GM18867 (cell line): ENCODE data around the gene FERMT1.
"Not testable (repeated sequence)": the region's sequence is repeated elsewhere in the genome, so short reads cannot be mapped to it uniquely, and the experiment has no call there.

Source experiments
- ATAC-seq: cut with Tn5 transposase; IDR thresholded peaks from one replicate; pipeline ENCODE4 v1.9.1; 2021; ENCODE audit warnings: mild to moderate bottlenecking, moderate library complexity; ENCODE audit not compliant: unreplicated experiment

Gene FERMT1

DNA sequence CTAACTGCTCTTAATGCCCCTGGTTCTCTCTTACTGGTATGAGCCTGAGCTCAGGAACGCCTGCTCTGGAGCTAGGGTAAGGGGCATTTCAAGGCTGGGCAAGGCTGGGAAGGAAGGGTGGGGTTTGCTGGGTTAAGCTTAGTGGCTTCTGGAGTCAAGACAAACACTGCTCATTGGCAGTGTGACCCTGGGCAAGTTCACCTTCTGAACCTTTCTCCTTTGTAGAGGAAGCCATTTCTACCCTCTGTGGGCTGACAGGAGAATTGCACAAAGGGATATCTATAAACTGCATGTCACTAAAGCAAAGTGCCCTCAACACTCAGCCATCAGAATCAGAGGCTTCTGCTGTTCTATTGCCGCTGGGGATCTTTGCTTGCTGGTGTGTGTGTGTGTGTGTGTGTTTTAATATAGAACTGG is 48.7 kb downstream of the FERMT1 start:
- peak; percentile 80 for ATAC-seq

DNA sequence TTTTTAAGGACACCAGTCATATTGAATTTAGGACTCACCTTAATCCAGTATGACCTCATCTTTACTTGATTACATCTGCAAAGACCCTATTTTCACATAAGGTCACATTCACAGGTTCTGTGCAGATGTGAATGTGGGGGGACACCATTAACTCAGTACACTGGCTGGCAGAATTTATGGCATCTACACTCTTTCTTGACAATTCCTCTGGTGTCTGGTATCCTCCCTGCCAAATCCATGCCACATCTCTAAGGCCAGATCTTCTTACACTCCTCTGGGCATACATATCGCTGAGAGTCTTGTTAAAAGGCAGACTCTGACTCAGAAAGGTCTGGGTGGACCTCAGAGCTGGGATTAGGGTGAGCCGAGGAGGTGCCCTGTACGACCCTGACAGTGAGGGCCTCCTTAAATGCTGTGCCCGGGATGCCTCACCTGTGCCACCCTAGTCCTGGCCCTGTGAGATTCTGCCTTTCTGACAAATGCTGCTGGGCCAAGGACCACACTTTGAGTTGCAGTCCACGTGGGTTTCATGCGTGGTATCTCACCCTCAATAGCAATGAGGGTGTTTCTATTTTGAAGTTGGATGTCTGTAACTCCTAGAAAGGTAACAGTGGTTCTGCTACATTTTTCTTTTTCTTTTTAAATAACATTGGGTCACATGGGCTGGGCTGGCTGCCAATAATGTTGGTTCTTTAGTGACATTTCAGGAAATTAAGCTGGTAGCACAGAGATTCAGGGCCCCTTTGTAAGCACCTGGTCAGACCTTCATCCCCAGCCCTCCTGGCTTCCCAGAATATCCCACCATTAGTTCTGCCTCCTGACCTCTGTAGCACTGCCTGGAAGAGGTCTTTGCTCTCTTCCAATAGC is 51.8 kb downstream of the FERMT1 start:
- ATAC-seq, result no peak

DNA sequence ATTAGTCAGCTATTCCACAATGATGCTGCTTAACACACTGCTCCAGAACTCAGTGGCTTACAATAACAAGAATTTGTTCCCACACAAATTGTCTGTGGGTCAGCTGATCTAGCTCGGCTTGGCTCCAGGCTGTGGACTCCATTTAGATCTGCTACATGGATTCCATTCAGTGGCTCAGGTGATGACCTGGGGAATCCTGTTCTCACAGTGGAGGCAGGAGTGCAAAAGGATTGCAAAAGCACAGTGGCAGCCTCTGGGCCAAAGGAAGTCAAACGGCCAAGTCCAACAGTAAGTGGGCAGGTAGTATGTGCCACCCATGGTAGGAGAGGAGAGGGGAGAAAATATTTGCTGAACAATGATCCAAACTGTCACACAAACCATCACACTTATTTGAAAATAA is 53.2 kb downstream of the FERMT1 start:
- ATAC-seq, result no peak

DNA sequence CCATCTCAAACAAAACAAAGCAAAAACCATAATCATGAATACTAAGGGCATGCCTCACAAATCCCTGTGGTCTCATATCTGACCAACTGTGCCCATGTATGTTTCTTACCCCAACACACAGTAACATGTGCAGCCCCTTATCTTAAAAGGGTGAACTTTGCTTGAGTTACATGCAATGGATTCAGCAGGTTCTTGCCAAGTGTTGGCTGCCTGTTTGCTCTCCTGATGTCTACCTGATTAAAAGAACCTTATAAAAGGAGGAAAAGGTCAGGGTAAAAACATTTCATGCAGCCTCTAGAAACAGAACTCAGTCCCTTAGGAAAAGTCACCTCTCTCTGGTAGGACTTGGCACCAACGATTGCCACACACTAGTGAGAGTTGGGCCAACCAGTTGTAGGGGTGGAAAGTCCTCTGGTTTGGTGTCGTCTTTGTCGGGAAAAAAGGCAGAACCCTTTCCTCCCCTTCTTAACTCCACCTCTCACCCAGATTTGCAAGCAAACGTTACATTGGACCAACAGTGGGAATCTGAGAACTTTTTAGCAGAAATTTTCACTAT is 55.0 kb downstream of the FERMT1 start:
- ATAC-seq, result no peak

DNA sequence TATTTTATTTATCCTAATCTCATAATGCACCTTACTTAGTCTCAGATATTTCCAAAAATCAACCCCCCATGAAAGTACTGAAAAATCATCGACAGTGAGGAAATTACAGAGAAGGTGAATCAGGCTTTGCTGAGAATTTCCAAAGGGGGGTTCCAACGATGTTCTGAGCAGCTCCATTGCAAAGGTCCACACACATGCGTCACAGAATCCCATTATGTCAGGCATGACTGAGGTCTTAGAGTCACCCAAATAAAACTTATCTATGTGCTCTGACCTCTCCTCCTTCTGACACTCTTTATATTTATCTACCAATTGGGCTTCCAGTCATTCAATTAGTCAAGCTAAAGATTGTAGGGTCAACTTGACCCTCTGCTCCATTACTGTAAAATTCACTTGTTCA is 56.2 kb downstream of the FERMT1 start:
- no peak for ATAC-seq

DNA sequence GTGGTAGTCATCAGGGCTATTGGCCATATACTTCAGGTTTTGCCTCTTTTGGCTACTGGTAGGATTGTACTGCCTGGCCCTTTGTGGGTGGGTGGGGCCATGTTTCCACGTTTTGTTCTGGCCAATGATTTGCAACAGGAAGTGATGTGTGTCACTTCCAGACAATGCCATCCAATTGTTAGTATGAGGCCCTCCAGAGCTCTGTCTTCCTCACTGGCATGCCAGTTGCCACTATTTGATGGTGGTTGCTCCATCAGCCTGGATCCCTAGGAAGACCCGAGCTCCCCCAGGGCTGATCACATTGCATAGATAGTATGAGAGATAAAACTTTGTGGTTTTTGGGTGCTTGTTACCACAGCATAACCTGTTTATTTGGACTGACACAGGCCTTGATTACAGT is 61.3 kb downstream of the FERMT1 start:
- no peak for ATAC-seq

DNA sequence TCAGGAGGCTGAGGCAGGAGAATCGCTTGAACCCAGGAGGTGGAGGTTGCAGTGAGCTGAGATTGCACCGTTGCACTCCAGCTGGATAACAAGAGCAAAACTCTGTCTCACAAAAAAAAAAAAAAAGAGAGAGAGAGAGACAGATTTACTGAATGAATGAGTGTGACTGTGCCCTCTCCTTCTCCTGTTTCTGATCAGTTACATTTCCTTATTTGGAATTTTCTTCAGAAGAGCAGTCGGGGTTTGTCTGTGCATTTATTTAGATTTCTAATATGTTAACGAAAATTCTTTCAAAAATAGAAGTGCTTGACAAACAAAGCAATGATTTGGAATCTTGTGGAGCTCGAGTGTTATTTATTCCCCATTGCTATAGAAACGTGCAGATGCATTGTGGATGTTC is 62.6 kb downstream of the FERMT1 start:
- no peak for ATAC-seq

DNA sequence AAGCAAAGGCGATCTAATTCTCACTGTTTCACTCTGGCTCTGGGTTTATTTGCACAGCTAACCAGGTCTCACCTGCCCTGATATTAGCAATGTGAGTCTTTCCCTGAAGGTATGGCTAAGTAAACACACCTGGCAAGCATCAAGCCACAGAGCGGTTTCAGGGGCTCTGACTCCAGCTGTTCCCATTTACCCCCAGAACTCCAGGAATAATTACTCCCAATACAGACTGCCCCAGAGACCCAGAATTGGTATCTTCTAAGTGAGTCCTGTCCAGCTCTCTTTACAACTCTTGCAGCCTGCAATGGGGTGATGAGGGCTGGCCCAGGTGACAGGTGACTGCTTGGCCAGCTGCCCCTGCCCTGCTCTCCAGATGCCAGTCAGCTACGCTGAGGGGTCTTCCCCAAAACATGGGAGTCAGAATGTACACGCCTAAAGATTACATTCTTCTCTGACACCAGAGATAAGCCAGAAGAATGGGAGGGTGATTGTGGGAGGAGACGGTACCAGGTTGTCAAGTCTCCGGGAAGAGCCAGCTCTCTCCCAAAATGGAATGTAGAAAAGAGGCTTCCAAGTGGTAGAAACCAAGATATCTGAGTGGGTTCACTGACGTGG is 64.0 kb downstream of the FERMT1 start:
- ATAC-seq, result no peak

DNA sequence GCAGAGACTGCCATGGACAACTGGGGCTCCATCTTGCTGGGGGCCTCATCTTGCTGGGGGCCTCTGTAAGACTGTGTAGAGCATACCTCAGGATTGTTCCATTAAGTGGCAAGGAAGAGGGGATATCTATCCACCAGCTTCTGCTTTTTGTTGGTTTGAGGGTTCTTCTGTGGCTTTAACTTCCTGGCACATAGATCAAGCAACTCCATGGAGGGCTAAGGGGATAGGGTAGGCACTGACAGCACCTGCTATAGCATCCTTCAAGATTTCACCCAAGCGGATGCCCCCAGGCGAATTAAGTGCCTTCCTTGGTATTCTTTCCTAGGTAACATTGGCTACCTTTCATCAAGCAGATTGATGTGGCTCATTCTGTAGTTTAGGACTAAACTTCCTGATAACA is 65.1 kb downstream of the FERMT1 start:
- no peak for ATAC-seq

DNA sequence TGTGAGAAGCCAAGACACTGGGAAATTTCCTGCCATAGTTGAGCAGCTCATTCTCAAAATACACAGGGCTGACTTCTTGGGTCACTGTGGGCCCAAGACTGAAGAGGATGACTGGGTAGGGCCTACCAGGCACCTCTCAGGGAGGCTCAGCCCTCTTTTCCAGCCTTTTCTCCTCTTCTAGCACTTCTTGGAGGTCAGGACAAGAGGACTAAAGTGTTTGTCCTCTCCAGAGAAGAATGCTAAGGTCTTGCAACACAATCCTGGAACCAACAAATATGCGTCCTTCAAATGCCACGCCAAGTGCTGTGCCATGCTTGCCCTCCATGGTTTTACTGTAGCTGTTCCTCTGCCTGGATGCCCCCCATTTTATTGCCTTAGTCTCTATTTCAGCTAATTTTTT is 65.7 kb downstream of the FERMT1 start:
- no peak for ATAC-seq

DNA sequence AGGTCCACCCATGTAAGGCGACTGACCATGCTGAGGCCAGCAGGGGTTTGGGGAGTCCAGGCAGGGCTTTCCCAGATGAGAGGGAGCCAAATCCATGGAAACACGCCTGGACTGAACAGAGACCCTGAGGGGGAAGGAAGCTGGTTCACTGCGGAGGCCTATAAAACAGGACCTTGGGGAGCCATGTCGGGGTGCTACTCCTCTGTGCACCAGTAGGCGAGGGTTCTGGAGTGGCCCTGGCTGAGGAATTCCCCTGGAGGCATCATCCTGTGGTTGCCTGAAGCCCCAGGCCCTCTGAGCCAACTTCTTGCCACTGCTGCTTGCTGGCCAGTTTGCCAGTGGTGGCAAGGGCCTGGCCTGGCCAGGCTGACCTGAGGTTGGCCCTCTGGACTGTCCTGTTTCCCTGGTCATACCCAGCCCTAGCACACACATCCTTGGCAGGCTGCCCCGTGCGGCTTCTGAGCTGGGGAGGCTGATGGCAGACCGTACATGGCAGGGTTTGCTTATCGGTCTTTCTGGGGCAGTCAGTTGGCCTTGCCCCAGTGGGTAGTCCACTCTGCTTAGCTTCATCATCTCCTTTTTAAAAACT is 66.8 kb downstream of the FERMT1 start:
- no peak for ATAC-seq

DNA sequence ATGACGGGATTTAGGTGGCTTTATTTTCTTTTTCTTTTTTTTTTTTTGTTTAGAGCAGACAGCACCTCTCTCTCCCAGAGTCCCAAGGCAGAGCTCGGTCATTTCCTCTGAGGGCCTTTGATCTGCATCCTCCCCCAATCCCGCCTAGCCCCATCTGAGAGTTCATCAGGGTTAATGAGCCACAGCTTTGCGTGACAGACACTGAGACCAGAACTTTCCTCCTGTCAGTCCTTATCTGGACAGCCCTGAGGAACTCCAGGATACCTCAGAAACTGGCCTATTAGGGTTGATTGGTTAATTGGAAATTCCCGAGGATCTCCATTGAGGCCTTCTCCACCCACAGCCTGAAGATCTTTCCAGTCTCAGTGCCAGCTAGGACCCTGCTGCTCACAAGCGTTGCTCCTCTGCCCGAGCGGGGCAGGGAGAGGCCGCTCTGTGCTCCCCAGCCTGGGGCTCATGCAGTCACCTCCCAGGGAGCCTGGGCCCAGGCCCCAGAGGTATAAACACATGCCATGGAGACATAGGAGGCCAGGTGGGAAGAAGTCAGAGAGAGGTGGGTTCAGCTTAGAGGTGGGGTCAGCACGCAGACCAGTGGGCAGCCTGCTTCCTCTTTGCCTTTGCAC is 67.6 kb downstream of the FERMT1 start:
- ATAC-seq, result no peak

DNA sequence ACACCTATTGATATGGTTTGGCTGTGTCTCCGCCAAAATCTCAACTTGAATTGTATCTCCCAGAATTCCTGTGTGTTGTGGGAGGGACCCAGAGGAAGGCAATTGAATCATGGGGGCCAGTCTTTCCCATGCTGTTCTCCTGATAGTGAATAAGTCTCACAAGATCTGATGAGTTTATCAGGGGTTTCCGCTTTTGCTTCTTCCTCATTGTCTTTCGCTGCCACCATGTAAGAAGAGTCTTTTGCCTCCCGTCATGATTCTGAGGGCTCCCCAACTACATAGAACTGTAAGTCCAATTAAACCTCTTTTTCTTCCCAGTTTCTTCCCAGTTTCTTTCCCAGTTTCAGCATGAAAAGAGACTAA is 68.2 kb downstream of the FERMT1 start:
- ATAC-seq, result not testable (repeated sequence)

DNA sequence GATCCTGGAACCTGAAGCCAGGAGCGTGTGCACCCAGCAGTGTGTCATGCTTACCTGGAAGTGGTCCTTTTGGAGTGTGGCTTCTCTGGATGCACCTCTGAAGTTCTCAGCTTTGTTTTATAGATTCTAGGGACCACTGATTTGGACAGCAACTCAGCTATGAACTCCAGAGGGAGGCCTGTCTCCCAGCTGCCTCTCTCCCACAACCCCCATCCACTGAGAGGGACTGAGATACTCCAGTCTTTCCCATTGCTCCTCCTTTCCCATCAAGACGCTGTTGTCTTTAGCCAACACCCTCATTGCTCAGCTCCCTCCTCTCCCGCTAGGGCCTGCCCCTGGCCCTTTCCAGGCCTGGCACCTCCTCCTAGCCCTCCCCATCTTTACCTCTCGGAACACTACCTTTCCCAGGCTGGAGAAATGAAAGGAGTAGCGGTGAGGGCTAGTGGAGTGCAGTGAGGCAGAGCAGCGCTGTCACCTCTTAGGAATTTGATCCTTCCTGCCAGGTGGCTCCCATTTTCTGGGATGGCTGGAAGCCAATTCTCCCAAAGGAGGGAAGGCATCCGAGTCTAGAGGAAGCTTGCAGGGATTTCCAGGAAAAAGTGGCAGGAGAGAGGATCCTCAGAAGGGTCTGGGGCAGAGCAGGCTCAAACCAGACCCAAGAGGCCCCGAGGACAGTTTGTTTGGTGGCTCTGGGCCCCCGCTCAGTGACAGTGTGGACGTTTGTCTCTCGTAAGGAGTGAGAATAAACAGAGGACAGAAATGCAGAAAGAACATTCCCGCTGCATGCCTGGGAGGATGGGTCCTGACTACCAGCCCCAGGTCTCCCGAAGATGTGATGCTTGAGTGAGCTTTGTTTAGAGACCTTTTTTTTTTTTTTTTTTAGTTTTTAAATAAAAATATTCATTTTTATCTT is 68.8 kb downstream of the FERMT1 start, which contains the start of gene LRRN4:
Gene LRRN4, minus strand, starts transcription at position 285 of the 913 bp plus-strand sequence. CDS start 1,261 bp downstream, outside the sequence.
- no peak for ATAC-seq

DNA sequence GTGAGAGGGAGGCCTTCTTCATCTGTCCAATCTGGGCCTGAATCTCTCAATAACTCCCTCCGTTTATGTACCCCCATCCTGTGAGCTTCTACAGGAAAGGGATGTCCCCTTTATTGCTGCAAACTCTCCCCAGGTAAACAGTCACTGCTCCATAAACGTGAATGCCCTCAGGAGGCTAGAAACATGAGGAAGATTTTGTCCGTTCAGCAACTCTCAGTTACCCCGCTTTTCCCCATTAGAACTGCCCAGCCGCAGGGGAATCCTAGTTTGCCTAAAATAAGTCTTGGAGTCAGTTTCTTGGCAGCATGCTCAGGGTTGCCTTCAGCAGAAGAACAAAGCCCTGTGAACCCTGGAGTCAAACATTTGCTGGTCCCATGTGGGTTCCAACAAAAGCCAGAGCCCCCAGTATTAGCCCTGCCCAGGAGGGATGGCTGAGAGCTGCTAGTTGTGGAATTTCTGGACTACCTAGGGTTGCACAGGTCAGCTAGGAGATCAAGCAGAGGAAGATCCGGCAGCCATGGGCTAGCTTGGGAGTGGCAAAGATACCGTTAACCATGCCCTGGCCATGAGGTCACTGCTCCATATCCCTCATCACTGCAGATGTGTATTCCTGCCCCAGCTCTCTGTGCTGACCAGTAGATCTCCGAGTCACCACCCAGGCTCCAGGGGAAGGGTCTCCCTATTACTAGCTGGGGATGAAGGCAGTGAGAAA is 69.6 kb downstream of the FERMT1 start:
- ATAC-seq, result no peak

DNA sequence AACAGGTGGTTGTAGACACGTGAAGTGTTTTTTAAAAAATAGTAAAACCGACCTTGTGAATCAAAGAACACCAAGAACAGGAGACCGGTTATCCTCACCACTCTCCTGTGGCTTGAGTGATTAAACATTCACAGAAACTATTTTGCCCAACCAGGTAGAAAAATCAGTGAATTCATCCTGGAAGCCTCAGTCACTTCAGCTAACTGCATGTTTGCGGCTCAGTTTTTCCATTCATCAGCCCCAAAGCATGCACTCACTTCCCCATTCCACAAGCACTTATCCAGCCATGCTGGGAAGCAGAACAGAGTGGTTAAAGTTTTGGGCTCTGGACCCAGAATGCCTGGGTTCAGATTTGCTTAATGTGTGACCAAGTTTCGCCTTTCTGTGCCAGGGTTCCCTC is 71.3 kb downstream of the FERMT1 start:
- ATAC-seq, result no peak

DNA sequence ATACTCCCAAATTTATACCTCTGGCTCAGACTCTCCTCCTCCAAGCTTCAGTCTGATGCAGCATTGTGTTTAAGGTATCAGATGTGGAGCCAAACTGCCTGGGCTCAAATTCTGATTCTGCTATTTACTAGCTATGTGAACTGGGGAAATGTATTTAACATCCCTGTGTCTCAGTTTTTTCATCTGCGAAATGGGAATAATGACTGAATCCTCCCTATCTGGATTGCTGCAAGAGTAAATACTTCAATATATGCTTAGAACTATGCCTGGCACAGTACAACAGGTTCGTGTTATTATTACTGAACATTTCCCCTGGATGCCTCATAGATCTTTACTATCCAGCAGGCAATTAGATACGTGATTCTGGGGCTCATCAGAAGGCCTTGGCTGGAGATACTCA is 74.4 kb downstream of the FERMT1 start:
- no peak for ATAC-seq

DNA sequence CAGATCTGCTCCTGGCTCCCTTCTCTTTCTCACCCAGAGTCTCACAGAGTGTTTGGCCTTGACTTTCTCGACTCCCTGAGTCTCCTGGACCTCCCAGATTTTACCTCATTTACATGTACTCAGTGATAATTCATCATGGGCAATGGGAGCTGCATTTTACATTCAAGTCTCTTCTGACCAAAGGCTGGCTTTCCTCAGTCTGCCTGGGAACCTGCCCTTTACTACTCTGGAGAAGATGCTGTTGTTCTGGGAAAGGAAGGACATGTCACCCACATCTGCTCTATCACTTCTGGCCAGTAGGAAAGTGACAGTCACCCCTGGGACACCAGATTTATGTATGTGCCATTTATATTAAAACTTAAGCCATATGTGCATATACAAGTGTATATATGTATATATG is 76.4 kb downstream of the FERMT1 start:
- no peak for ATAC-seq

DNA sequence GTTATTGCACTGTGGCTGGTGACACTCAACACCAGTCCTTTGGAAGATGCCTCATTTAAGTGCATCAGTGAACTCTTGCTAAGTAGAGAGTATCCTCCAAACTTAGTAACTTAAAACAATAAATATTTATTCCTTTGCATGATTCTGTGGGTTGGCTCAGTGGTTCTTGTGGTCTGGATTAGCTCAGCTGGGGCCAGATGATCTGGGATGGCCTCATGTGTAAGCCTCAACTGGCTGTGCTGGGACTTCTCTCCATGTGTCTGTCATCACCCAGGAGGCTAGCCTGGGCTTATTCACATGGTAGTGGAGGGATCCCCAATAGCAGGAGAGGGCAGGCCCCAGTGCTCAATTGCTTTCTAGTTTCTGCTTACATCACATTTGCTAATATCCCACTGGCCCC is 77.3 kb downstream of the FERMT1 start:
- no peak for ATAC-seq

DNA sequence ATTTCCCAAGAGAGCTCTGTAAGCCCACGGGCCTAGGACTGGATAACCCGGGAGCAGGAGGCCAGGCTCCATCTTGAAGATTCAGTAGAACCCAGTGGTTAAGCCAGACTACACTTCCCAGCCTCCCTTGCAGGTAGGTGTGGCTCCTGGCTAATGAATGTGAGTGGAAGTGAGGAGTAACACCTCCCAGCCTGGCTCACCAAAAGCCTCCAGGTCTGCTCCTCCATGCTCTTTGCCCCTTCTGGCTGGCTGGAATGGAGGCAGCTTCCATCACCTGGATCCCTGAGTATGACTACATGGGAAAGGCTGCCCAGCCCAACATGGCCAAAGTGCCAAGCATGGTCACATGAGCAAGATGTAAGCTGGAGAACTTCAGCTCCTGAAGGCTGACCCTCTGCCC is 78.7 kb downstream of the FERMT1 start:
- ATAC-seq, result no peak
